ENCODE data around the gene KPNA5. TPM values are rescaled to one million over a fixed set of nuclear protein-coding genes. Genes with fewer than 3 reads are reported as not detected.

The KPNA5 gene
- 1 to 10 TPM in 3 of 4 donors, under 1 TPM in 1; 0.45 to 7.5 (median 1.7) TPM for polyA plus RNA-seq
- long read RNA-seq, donor 1, full-length matches to known transcripts: 2 of 2 reads
- long read RNA-seq, donor 1, partial matches to known transcripts: 0 of 2 reads
- long read RNA-seq, donor 1, other reads (novel, unspliced or antisense): 0 of 2 reads
- long read RNA-seq, donor 2, full-length matches to known transcripts: 1 of 1 reads
- long read RNA-seq, donor 2, partial matches to known transcripts: 0 of 1 reads
- long read RNA-seq, donor 2, other reads (novel, unspliced or antisense): 0 of 1 reads
- long read RNA-seq, donor 3, full-length matches to known transcripts: 1 of 1 reads
- long read RNA-seq, donor 3, partial matches to known transcripts: 0 of 1 reads
- long read RNA-seq, donor 3, other reads (novel, unspliced or antisense): 0 of 1 reads
- long read RNA-seq, donor 4: 0 reads
- long read RNA-seq, donor 5: 0 reads
- long read RNA-seq, donor 6, full-length matches to known transcripts: 1 of 1 reads
- long read RNA-seq, donor 6, partial matches to known transcripts: 0 of 1 reads
- long read RNA-seq, donor 6, other reads (novel, unspliced or antisense): 0 of 1 reads
- long read RNA-seq, donor 7: 0 reads
- long read RNA-seq, donor 8: 0 reads
- long read RNA-seq, donor 9: 0 reads
- long read RNA-seq, donor 10, full-length matches to known transcripts: 1 of 1 reads
- long read RNA-seq, donor 10, partial matches to known transcripts: 0 of 1 reads
- long read RNA-seq, donor 10, other reads (novel, unspliced or antisense): 0 of 1 reads

- DNase-seq (peak; percentile 87 to 95), FAIRE-seq (no peak)
- H3K36me3 ChIP-seq (ENCODE audit: control insufficient read depth in 3 of 3, insufficient read depth in 2 of 3, low read depth in 1 of 3, low read length in 3 of 3): peaks cover 0 to 3% (median 0%) of the 10 kb centered on the region in 3 donors
- H3K4me1 ChIP-seq (ENCODE audit: control insufficient read depth in 3 of 3, insufficient read depth in 2 of 3, low read depth in 1 of 3, low read length in 2 of 3): peaks cover 0 to 3% (median 3%) of the 10 kb centered on the region in 3 donors
- H3K27ac ChIP-seq (ENCODE audit: low read depth in 1 of 3, low read length in 2 of 3): peak within 1 kb of the TSS; percentile 68 to 96 (median 94)
- peak within 1 kb of the TSS; percentile 53 to 84 (median 83) for H3K4me3 ChIP-seq (ENCODE audit: low read depth in 1 of 3, low read length in 3 of 3)
- 0% methylated on average over 52 to 69 of the region's 69 CpGs for WGBS, 3 donors
- no peaks in the 10 kb centered on the region for H3K9me3 ChIP-seq (ENCODE audit: control insufficient read depth in 2 of 2, insufficient read depth in 1 of 2, low read depth in 1 of 2, low read length in 1 of 2)
- H3K27me3 ChIP-seq (ENCODE audit: control insufficient read depth in 3 of 3, insufficient read depth in 3 of 3, low read length in 3 of 3): no peaks in the 10 kb centered on the region
These were observed at the start of gene KPNA5 for GRCh38 chr6:116680880-116681672. Gene KPNA5 (plus strand): TSS chr6:116681211. CDS start chr6:116681335, 124 bp downstream.

- Histone ChIP-seq H3K36me3 (ENCODE audit: control insufficient read depth in 3 of 3, insufficient read depth in 2 of 3, low read depth in 1 of 3, low read length in 3 of 3) (peaks cover 0 to 9% (median 5%) of the 10 kb centered on the region in 3 donors), H3K27ac (ENCODE audit: low read depth in 1 of 3, low read length in 2 of 3) (peak overlapping the region in 1 of 3 donors; percentile 19), H3K9me3 (ENCODE audit: control insufficient read depth in 2 of 2, insufficient read depth in 1 of 2, low read depth in 1 of 2, low read length in 1 of 2) (no peaks in the 10 kb centered on the region), H3K27me3 (ENCODE audit: control insufficient read depth in 3 of 3, insufficient read depth in 3 of 3, low read length in 3 of 3) (no peaks in the 10 kb centered on the region), H3K4me1 (ENCODE audit: control insufficient read depth in 3 of 3, insufficient read depth in 2 of 3, low read depth in 1 of 3, low read length in 2 of 3) (peaks cover 0 to 4% (median 0%) of the 10 kb centered on the region in 3 donors), H3K4me3 (ENCODE audit: low read depth in 1 of 3, low read length in 3 of 3) (no peak overlapping the region)
- peak in 1 of 2 donors; percentile 73 for DNase-seq
- FAIRE-seq: no peak
- WGBS, 3 donors: 45 to 76% (median 64%) methylated on average over 5 of the region's 5 CpGs
These were observed 49.5 kb upstream of the KPNA5 start for GRCh38 chr6:116631379-116631990.

- Histone ChIP-seq H3K4me3 (ENCODE audit: low read depth in 1 of 3, low read length in 3 of 3) (no peak overlapping the region), H3K4me1 (ENCODE audit: control insufficient read depth in 3 of 3, insufficient read depth in 2 of 3, low read depth in 1 of 3, low read length in 2 of 3) (peaks cover 0 to 4% (median 0%) of the 10 kb centered on the region in 3 donors), H3K36me3 (ENCODE audit: control insufficient read depth in 3 of 3, insufficient read depth in 2 of 3, low read depth in 1 of 3, low read length in 3 of 3) (peaks cover 0 to 9% (median 5%) of the 10 kb centered on the region in 3 donors), H3K27ac (ENCODE audit: low read depth in 1 of 3, low read length in 2 of 3) (no peak overlapping the region), H3K9me3 (ENCODE audit: control insufficient read depth in 2 of 2, insufficient read depth in 1 of 2, low read depth in 1 of 2, low read length in 1 of 2) (no peaks in the 10 kb centered on the region), H3K27me3 (ENCODE audit: control insufficient read depth in 3 of 3, insufficient read depth in 3 of 3, low read length in 3 of 3) (no peaks in the 10 kb centered on the region)
- 87 to 91% (median 90%) methylated on average over 2 of the region's 2 CpGs for WGBS, 3 donors
- DNase-seq (peak in 1 of 2 donors; percentile 11), FAIRE-seq (no peak)
These were observed 47.3 kb upstream of the KPNA5 start for GRCh38 chr6:116633685-116634084.

- no peak for FAIRE-seq
- DNase-seq: no peak
- Histone ChIP-seq H3K27me3 (ENCODE audit: control insufficient read depth in 3 of 3, insufficient read depth in 3 of 3, low read length in 3 of 3) (no peaks in the 10 kb centered on the region), H3K36me3 (ENCODE audit: control insufficient read depth in 3 of 3, insufficient read depth in 2 of 3, low read depth in 1 of 3, low read length in 3 of 3) (peaks cover 0 to 12% (median 2%) of the 10 kb centered on the region in 3 donors), H3K9me3 (ENCODE audit: control insufficient read depth in 2 of 2, insufficient read depth in 1 of 2, low read depth in 1 of 2, low read length in 1 of 2) (no peaks in the 10 kb centered on the region), H3K4me3 (ENCODE audit: low read depth in 1 of 3, low read length in 3 of 3) (no peak overlapping the region), H3K27ac (ENCODE audit: low read depth in 1 of 3, low read length in 2 of 3) (no peak overlapping the region), H3K4me1 (ENCODE audit: control insufficient read depth in 3 of 3, insufficient read depth in 2 of 3, low read depth in 1 of 3, low read length in 2 of 3) (peaks cover 0 to 4% (median 0%) of the 10 kb centered on the region in 3 donors)
- 42 to 72% (median 62%) methylated on average over 5 of the region's 5 CpGs for WGBS, 3 donors
These were observed 32.9 kb upstream of the KPNA5 start for GRCh38 chr6:116648156-116648555.

GRCh38 chr6:116649129-116649528 lies 31.9 kb upstream of the KPNA5 start:
- 72 to 90% (median 82%) methylated on average over 3 of the region's 3 CpGs for WGBS, 3 donors
- Histone ChIP-seq H3K4me3 (ENCODE audit: low read depth in 1 of 3, low read length in 3 of 3) (no peak overlapping the region), H3K9me3 (ENCODE audit: control insufficient read depth in 2 of 2, insufficient read depth in 1 of 2, low read depth in 1 of 2, low read length in 1 of 2) (no peaks in the 10 kb centered on the region), H3K27me3 (ENCODE audit: control insufficient read depth in 3 of 3, insufficient read depth in 3 of 3, low read length in 3 of 3) (no peaks in the 10 kb centered on the region), H3K4me1 (ENCODE audit: control insufficient read depth in 3 of 3, insufficient read depth in 2 of 3, low read depth in 1 of 3, low read length in 2 of 3) (peaks cover 0 to 4% (median 0%) of the 10 kb centered on the region in 3 donors), H3K36me3 (ENCODE audit: control insufficient read depth in 3 of 3, insufficient read depth in 2 of 3, low read depth in 1 of 3, low read length in 3 of 3) (peaks cover 0 to 12% (median 2%) of the 10 kb centered on the region in 3 donors), H3K27ac (ENCODE audit: low read depth in 1 of 3, low read length in 2 of 3) (no peak overlapping the region)
- FAIRE-seq (peak; percentile 92), DNase-seq (no peak)

- Histone ChIP-seq H3K4me3 (ENCODE audit: low read depth in 1 of 3, low read length in 3 of 3) (no peak overlapping the region), H3K4me1 (ENCODE audit: control insufficient read depth in 3 of 3, insufficient read depth in 2 of 3, low read depth in 1 of 3, low read length in 2 of 3) (peaks cover 0 to 4% (median 0%) of the 10 kb centered on the region in 3 donors), H3K36me3 (ENCODE audit: control insufficient read depth in 3 of 3, insufficient read depth in 2 of 3, low read depth in 1 of 3, low read length in 3 of 3) (peaks cover 0 to 8% (median 2%) of the 10 kb centered on the region in 3 donors), H3K9me3 (ENCODE audit: control insufficient read depth in 2 of 2, insufficient read depth in 1 of 2, low read depth in 1 of 2, low read length in 1 of 2) (no peaks in the 10 kb centered on the region), H3K27ac (ENCODE audit: low read depth in 1 of 3, low read length in 2 of 3) (no peak overlapping the region), H3K27me3 (ENCODE audit: control insufficient read depth in 3 of 3, insufficient read depth in 3 of 3, low read length in 3 of 3) (no peaks in the 10 kb centered on the region)
- DNase-seq: no peak
- no peak for FAIRE-seq
- WGBS, 3 donors: 61 to 74% (median 72%) methylated on average over 4 of the region's 4 CpGs
These were observed 29.1 kb upstream of the KPNA5 start for GRCh38 chr6:116651916-116652315.

GRCh38 chr6:116661594-116661993 lies 19.4 kb upstream of the KPNA5 start:
- Histone ChIP-seq H3K36me3 (ENCODE audit: control insufficient read depth in 3 of 3, insufficient read depth in 2 of 3, low read depth in 1 of 3, low read length in 3 of 3) (peaks cover 0 to 6% (median 0%) of the 10 kb centered on the region in 3 donors), H3K4me3 (ENCODE audit: low read depth in 1 of 3, low read length in 3 of 3) (no peak overlapping the region), H3K4me1 (ENCODE audit: control insufficient read depth in 3 of 3, insufficient read depth in 2 of 3, low read depth in 1 of 3, low read length in 2 of 3) (peaks cover 0 to 4% (median 0%) of the 10 kb centered on the region in 3 donors), H3K27me3 (ENCODE audit: control insufficient read depth in 3 of 3, insufficient read depth in 3 of 3, low read length in 3 of 3) (no peaks in the 10 kb centered on the region), H3K27ac (ENCODE audit: low read depth in 1 of 3, low read length in 2 of 3) (no peak overlapping the region), H3K9me3 (ENCODE audit: control insufficient read depth in 2 of 2, insufficient read depth in 1 of 2, low read depth in 1 of 2, low read length in 1 of 2) (no peaks in the 10 kb centered on the region)
- DNase-seq (no peak), FAIRE-seq (no peak)

All from small intestine (tissue), 16 donors.